Measurements from ENCODE around the gene LRIF1.

The LRIF1 gene

GRCh38 chr1:110982320-110982719 lies 18.6 kb upstream of the LRIF1 start:
- TF ChIP-seq ZFX (IDR thresholded peaks at IDR 0.05): no peak
- TF ChIP-seq CTCF (conservative IDR thresholded peaks at IDR 0.05): no peak

GRCh38 chr1:110979154-110979553 lies 15.4 kb upstream of the LRIF1 start:
- no peak overlapping the region for H3K27ac ChIP-seq
- TF ChIP-seq CTCF (conservative IDR thresholded peaks at IDR 0.05): no peak
- no peak for TF ChIP-seq ZFX (IDR thresholded peaks at IDR 0.05)

More at GRCh38 chr1:110982320-110982719, 18.6 kb upstream of the LRIF1 start:
- H3K27ac ChIP-seq: no peak overlapping the region; the same call in 1 of the 2 replicates

GRCh38 chr1:110976089-110976488 lies 12.4 kb upstream of the LRIF1 start:
- TF ChIP-seq CTCF (conservative IDR thresholded peaks at IDR 0.05) (no peak), ZFX (IDR thresholded peaks at IDR 0.05) (no peak)
- no peak overlapping the region for H3K27ac ChIP-seq

- TF ChIP-seq CTCF (conservative IDR thresholded peaks at IDR 0.05): no peak
- no peak for TF ChIP-seq ZFX (IDR thresholded peaks at IDR 0.05)
- no peak overlapping the region for H3K27ac ChIP-seq
These were observed 11.5 kb upstream of the LRIF1 start for GRCh38 chr1:110975265-110975664.

- TF ChIP-seq ZFX (IDR thresholded peaks at IDR 0.05) (no peak), CTCF (conservative IDR thresholded peaks at IDR 0.05) (no peak)
These were observed 3.5 kb upstream of the LRIF1 start for GRCh38 chr1:110967256-110967655.

GRCh38 chr1:110964455-110964903 lies 757 bp upstream of the LRIF1 start:
- peak overlapping the region; percentile 77; the same call in 1 of the 2 replicates for H3K27ac ChIP-seq

More at GRCh38 chr1:110967256-110967655, 3.5 kb upstream of the LRIF1 start:
- no peak overlapping the region for H3K27ac ChIP-seq

More at GRCh38 chr1:110964455-110964903, 757 bp upstream of the LRIF1 start:
- TF ChIP-seq ZFX (IDR thresholded peaks at IDR 0.05) (no peak), CTCF (conservative IDR thresholded peaks at IDR 0.05) (no peak)

Data from C4-2B (cell line).